Transverse colon (tissue), 4 donors: ENCODE measurements around the gene UBALD1. TPM values are rescaled to one million over a fixed set of nuclear protein-coding genes. Genes with fewer than 3 reads are reported as not detected.

Experiments
- DNase-seq: peaks from one replicate; pipeline ENCODE4 v3.0.0-alpha.2; 2019
- H3K27ac ChIP-seq, 4 donors: fragments of 200-600 bp; sonication (generic); 2 replicates each; pipeline ENCODE4 v1.5.1; 2016 to 2018; ENCODE audit warnings: inconsistent platforms in 4 of 4
- H3K27me3 ChIP-seq: fragments of 200-600 bp; sonication (generic); 2 replicates; pipeline ENCODE4 v1.5.1; 2017; ENCODE audit warnings: inconsistent platforms
- H3K36me3 ChIP-seq, 4 donors: fragments of 200-600 bp; sonication (generic); 2 replicates each; pipeline ENCODE4 v1.5.1; 2017 to 2019; ENCODE audit warnings: inconsistent platforms in 4 of 4
- H3K4me1 ChIP-seq, 4 donors: fragments of 200-600 bp; sonication (generic); 2 replicates each; pipeline ENCODE4 v1.5.1; 2017 to 2020; ENCODE audit warnings: inconsistent platforms in 4 of 4
- H3K4me3 ChIP-seq, 4 donors: fragments of 200-600 bp; sonication (generic); 1 replicate in 1 of 4; 2 replicates in 3 of 4; pipeline versions ENCODE4 v1.5.1 to v1.6.1; 2017 to 2019; ENCODE audit warnings: inconsistent platforms in 4 of 4
- H3K9me3 ChIP-seq, 2 donors: fragments of 200-600 bp; sonication (generic); 2 replicates each; pipeline ENCODE4 v1.5.1; 2017 to 2019; ENCODE audit warnings: inconsistent platforms in 2 of 2
- CTCF ChIP-seq, 5 experiments: fragments of 200-600 bp in 3 of 5; fragments of 450-650 bp in 2 of 5; sonication (generic) in 3 of 5; IDR thresholded peaks; 1 replicate in 2 of 5; 2 replicates in 3 of 5; pipeline ENCODE4 v1.5.1; 2016 to 2017; ENCODE audit warnings: antibody characterized with exemption in 5 of 5, inconsistent platforms in 3 of 5, mild to moderate bottlenecking in 2 of 5, moderate library complexity in 1 of 5
- EP300 ChIP-seq: sonication (generic); formaldehyde crosslinking; IDR thresholded peaks from one replicate; pipeline ENCODE4 v1.6.1; 2017; ENCODE audit warnings: antibody characterized with exemption, low read depth
- POLR2A ChIP-seq: fragments of 450-650 bp; IDR thresholded peaks from one replicate; pipeline ENCODE4 v1.6.1; 2016; ENCODE audit warnings: antibody characterized with exemption, mild to moderate bottlenecking, moderate library complexity
- POLR2AphosphoS5 ChIP-seq, 3 donors: sonication (generic); formaldehyde crosslinking; IDR thresholded peaks; one replicate each; pipeline ENCODE4 v1.6.1; 2016; ENCODE audit warnings: antibody characterized with exemption in 3 of 3
- WGBS, 2 donors: methylation state at CpG; one replicate each; pipeline ENCODE4 v1.1.5; 2018; ENCODE audit warnings: low coverage in 1 of 2; 5-methylcytosine and 5-hydroxymethylcytosine counted together
- in situ Hi-C, 4 donors: fragments of 200-750 bp; cut with MboI; loops; one replicate each; pipeline versions ENCODE4 v1.15.0 to v1.15.1; 2017; ENCODE audit warnings: low sequenced_read_pairs in 3 of 4, low pct_ligation_motif_present in 1 of 4, low pct_unique_long_range_greater_than_20kb in 1 of 4
- intact Hi-C: fragments of 100-400 bp; cut with DNase I; formaldehyde crosslinking; loops from one replicate; pipeline ENCODE4 v1.15.1; 2023; ENCODE audit warnings: low total_unique reads
- small RNA-seq, 4 donors: library from RNA; depleted of rRNA; stranded (forward); fragments of <200 nt; gene quantifications; one replicate each; pipeline ENCODE3, GENCODE V24; 2016
- total RNA-seq, 4 donors: library from RNA; depleted of rRNA; stranded (reverse); fragments of >200 nt; gene quantifications; one replicate each; pipeline ENCODE4 v1.1.0, GENCODE V29; 2016

Gene UBALD1
- total RNA-seq, 4 donors from 2014 or later: 8.6 to 18.0 (median 10.5) TPM

GRCh38 chr16:4566144-4566543 is 48.5 kb downstream of the UBALD1 start:
- no peak for TF ChIP-seq EP300
- TF ChIP-seq POLR2A: no peak
- no peak for TF ChIP-seq POLR2AphosphoS5 (IDR thresholded peaks at IDR 0.05)
- TF ChIP-seq CTCF (IDR thresholded peaks at IDR 0.05): no peak
- no peak for DNase-seq
- Histone ChIP-seq H3K4me3 (no peak overlapping the region), H3K27me3 (no peaks in the 10 kb centered on the region), H3K9me3 (no peaks in the 10 kb centered on the region), H3K36me3 (no peaks in the 10 kb centered on the region), H3K4me1 (no peaks in the 10 kb centered on the region), H3K27ac (no peak overlapping the region)
- in situ Hi-C loops: no loop called here
- WGBS, 2 donors: 54 to 74% methylated on average over 3 of the region's 3 CpGs
- intact Hi-C loops: no loop called here

GRCh38 chr16:4564661-4565267 is 49.9 kb downstream of the UBALD1 start:
- Histone ChIP-seq H3K36me3 (no peaks in the 10 kb centered on the region), H3K9me3 (no peaks in the 10 kb centered on the region), H3K4me3 (no peak overlapping the region), H3K27me3 (no peaks in the 10 kb centered on the region), H3K27ac (no peak overlapping the region), H3K4me1 (no peaks in the 10 kb centered on the region)
- in situ Hi-C loops: no loop called here
- intact Hi-C loops: no loop called here
- no peak for DNase-seq
- WGBS, 2 donors: 86 to 89% methylated on average over 13 to 18 of the region's 18 CpGs
- TF ChIP-seq CTCF (IDR thresholded peaks at IDR 0.05) (no peak), POLR2AphosphoS5 (IDR thresholded peaks at IDR 0.05) (no peak), POLR2A (no peak), EP300 (no peak)

- in situ Hi-C loops: no loop called here
- H3K27me3 ChIP-seq: no peaks in the 10 kb centered on the region
- H3K9me3 ChIP-seq: no peaks in the 10 kb centered on the region
- intact Hi-C loops: no loop called here
- DNase-seq: no peak
- TF ChIP-seq EP300: no peak
- TF ChIP-seq POLR2AphosphoS5 (IDR thresholded peaks at IDR 0.05): no peak
- no peak for TF ChIP-seq POLR2A
- no peak for TF ChIP-seq CTCF (IDR thresholded peaks at IDR 0.05)
- H3K4me3 ChIP-seq: no peak overlapping the region
- no peaks in the 10 kb centered on the region for H3K36me3 ChIP-seq
- H3K4me1 ChIP-seq: no peaks in the 10 kb centered on the region
- 52 to 69% methylated on average over 3 to 9 of the region's 9 CpGs for WGBS, 2 donors
- no peak overlapping the region for H3K27ac ChIP-seq
Observed at GRCh38 chr16:4561596-4561995, 53.1 kb downstream of the UBALD1 start.

Small RNAs within 50 kb of the gene (small RNA-seq; reads per million reads assigned to genes)
- 0 reads per million in 4 donors for gene RN7SL850P

Other genes with a start within 250 kb of the UBALD1 start
- 10 to 100 TPM in 2 of 4 donors, 1 to 10 TPM in 2; 3.4 to 18.7 (median 9.0) TPM for gene VASN, start 243.0 kb downstream of the UBALD1 start, total RNA-seq
- gene CORO7, start 198.3 kb downstream of the UBALD1 start, total RNA-seq: 100 to 1,000 TPM in 1 of 4 donors, 10 to 100 TPM in 3; 46.8 to 330 (median 58.1) TPM
- 100 to 1,000 TPM in 1 of 4 donors, 10 to 100 TPM in 3; 49.0 to 126 (median 75.5) TPM for gene DNAJA3, start 189.0 kb downstream of the UBALD1 start, total RNA-seq
- gene NMRAL1, start 140.3 kb downstream of the UBALD1 start, total RNA-seq: 10 to 100 TPM; 46.0 to 75.9 (median 66.6) TPM
- 100 to 1,000 TPM in 1 of 4 donors, 10 to 100 TPM in 3; 46.4 to 495 (median 55.7) TPM for gene HMOX2, start 138.5 kb downstream of the UBALD1 start, total RNA-seq
- 10 to 100 TPM in 3 of 4 donors, 1 to 10 TPM in 1; 8.8 to 29.5 (median 19.0) TPM for gene CDIP1, start 76.1 kb downstream of the UBALD1 start, total RNA-seq
- not detected for gene C16orf96, start 58.5 kb downstream of the UBALD1 start, total RNA-seq
- 100 to 1,000 TPM in 1 of 4 donors, 10 to 100 TPM in 3; 49.1 to 127 (median 79.5) TPM for gene MGRN1, start 9.9 kb upstream of the UBALD1 start, total RNA-seq
- 10 to 100 TPM; 32.6 to 62.7 (median 54.3) TPM for gene NUDT16L1, start 78.7 kb upstream of the UBALD1 start, total RNA-seq
- gene ANKS3, start 119.4 kb upstream of the UBALD1 start, total RNA-seq: 10 to 100 TPM; 14.9 to 38.4 (median 25.0) TPM
- 1 to 10 TPM in 1 of 4 donors, under 1 TPM in 2, not detected in 1; 0.55 to 2.9 (median 0.60) TPM for gene DNAAF8, start 119.6 kb upstream of the UBALD1 start, total RNA-seq
- 10 to 100 TPM in 3 of 4 donors, 1 to 10 TPM in 1; 9.7 to 31.2 (median 11.6) TPM for gene ZNF500, start 152.3 kb upstream of the UBALD1 start, total RNA-seq
- not detected for gene SEPTIN12, start 173.5 kb upstream of the UBALD1 start, total RNA-seq
- gene SMIM22, start 180.5 kb upstream of the UBALD1 start, total RNA-seq: 100 to 1,000 TPM in 3 of 4 donors, 10 to 100 TPM in 1; 88.0 to 450 (median 252) TPM
- 10 to 100 TPM; 28.1 to 75.2 (median 43.7) TPM for gene ROGDI, start 187.7 kb upstream of the UBALD1 start, total RNA-seq
- 10 to 100 TPM; 50.2 to 88.4 (median 74.0) TPM for gene GLYR1, start 232.4 kb upstream of the UBALD1 start, total RNA-seq
- 10 to 100 TPM; 33.6 to 60.2 (median 53.0) TPM for gene UBN1, start 232.6 kb upstream of the UBALD1 start, total RNA-seq